OCI-LY1 (cell line): ENCODE results near the gene BMF.

ENCODE experiments used
- CTCF ChIP-seq: fragments of 200-600 bp; sonication (generic), shearing (Covaris generic); IDR thresholded peaks from 2 replicates; pipeline ENCODE4 v1.5.1; 2017; ENCODE audit warnings: mild to moderate bottlenecking, antibody characterized with exemption, low read length, moderate library complexity, mixed read lengths
- EZH2 ChIP-seq: fragments of 200-600 bp; sonication (generic), shearing (Covaris generic); IDR thresholded peaks from 2 replicates; pipeline ENCODE4 v1.8.0; 2017; ENCODE audit warnings: borderline replicate concordance, mixed run types, mild to moderate bottlenecking, antibody characterized with exemption, low read length, moderate library complexity, mixed read lengths

GRCh38 chr15:40042791-40043320 lies 65.8 kb downstream of the BMF start:
- TF ChIP-seq EZH2 (no peak), CTCF (no peak)
